ENCODE measurements around the gene AK3.
"Not testable (repeated sequence)": the region's sequence is repeated elsewhere in the genome, so short reads cannot be mapped to it uniquely, and the experiment has no call there.

Gene AK3

DNA sequence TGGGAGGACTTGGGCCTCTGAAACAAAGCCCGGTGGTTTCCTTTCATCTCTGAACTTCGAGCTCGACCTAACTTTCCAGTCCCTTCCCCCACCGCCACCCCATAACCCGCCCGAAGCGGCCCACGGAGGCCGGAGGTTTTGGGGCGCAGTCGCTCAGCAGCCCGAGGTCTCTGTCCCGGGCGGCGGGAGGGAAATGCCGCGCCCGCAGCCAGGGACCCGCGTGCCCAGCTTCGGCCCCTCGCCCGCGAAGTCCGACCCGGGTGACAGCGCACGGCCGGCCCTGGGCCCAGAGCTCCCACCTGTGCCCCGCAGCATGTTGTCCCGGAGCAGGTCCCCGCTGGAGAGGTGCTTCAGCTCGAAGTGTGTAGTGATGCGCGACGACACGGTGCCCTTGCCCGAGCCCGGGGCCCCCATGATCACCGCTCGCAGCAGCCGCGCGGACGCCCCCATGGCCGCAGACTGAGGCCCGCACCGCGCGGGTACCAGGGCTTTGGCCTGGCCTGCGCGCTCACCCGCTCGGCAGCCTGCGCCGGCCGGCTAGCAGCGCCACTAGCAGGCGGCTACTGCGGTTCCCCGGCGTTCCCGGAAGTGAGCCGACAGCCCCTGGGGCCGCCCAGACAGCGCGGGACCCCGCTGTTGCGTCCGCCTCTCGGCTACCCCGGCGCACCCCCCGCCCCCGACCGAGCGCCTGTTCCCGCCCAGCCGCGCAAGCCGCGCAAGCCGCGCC lies at the start of gene AK3:
TSS of gene AK3 (minus strand) at position 565 of the 727 bp plus-strand sequence. CDS start at position 450, 115 bp downstream.
- peak; percentile 87 for DNase-seq (ENCODE audit: low spot score)

GRCh38 chr9:4788703-4789102 lies 47.7 kb upstream of the AK3 start:
- DNase-seq (ENCODE audit: low spot score) = no peak

DNA sequence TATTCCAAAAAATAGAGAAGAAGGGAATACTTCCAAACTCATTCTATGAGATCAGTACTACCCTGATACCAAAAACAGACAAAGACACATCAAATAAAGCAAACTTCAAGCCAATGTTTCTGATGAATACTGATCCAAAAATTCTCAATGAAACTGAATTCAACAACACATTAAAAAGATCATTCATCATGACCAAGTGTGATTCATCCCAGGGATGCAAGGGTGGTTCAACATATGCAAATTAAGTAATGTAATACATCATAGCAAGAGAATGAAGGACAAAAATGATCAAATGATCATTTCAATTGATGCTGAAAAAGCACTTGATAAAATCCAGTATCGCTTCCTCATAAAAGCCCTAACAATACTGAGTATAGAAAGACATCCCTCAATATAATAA lies 46.9 kb upstream of the AK3 start:
- no peak for DNase-seq (ENCODE audit: low spot score)

- DNase-seq (ENCODE audit: low spot score) = no peak
Observed at GRCh38 chr9:4786599-4786998, 45.6 kb upstream of the AK3 start.

DNA sequence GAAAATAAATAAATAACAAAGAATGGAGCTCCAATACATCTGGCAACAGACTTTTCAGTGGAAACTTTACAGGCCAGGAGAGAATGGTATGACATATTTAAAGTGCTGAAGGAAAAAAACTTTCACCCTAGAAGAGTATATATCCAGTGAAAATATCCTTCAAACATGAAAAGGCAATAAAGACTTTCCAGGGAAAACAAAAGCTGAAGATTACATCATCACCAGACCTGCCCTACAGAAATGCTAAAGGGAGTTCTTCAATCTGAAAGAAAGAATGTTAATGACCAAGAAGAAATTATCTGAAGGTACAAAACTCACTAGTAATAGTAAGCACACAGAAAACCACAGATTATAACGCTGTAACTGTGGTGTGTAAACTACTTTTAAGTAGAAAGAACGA lies 43.4 kb upstream of the AK3 start:
- DNase-seq (ENCODE audit: low spot score) = no peak

GRCh38 chr9:4783191-4783590 lies 42.2 kb upstream of the AK3 start:
- DNase-seq (ENCODE audit: low spot score) = not testable (repeated sequence)

DNA sequence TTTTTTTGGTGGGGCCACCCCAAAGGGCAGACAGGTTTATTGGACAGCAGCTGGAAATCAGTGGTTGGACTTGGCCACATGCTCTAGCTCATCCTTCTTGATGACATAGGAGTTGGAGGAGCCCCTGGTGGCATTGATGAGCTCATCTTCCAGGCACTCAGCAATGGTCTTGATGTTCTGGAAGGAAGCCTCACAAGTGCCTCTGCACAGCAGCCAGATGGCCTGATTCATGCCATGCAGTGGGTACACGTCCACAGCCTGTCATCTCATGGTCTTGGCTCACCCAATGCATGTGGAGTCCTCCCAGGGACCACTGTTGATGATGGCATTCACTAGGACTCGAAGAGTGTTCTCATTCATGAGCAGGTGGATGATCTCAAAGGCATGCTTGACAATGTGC lies 40.4 kb upstream of the AK3 start:
- DNase-seq (ENCODE audit: low spot score) = peak; percentile 59

- DNase-seq (ENCODE audit: low spot score) = no peak
Observed at GRCh38 chr9:4780651-4781050, 39.6 kb upstream of the AK3 start.

- DNase-seq (ENCODE audit: low spot score) = not testable (repeated sequence)
Observed at GRCh38 chr9:4774958-4775357, 34.0 kb upstream of the AK3 start.

DNA sequence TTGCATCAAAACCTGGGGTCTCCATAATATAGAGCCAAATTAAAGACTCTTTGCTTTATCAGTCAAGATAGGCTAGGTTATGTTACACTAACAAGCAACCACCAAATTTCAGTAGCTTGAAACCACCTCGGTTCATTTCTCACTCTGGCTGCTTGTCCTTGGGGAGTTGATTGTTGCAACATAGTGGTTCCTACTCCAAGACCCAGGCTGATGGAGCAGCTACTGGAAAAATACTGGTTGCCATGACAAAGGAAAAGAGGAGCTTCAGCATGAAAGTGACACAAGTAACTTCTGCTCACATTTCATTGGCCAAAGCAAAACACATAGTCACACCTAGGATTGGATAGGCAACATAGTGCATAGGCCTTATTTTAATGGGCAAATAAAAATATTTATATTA lies 33.2 kb upstream of the AK3 start:
- no peak for DNase-seq (ENCODE audit: low spot score)

GRCh38 chr9:4771788-4772187 lies 30.8 kb upstream of the AK3 start:
- DNase-seq (ENCODE audit: low spot score) = no peak

DNA sequence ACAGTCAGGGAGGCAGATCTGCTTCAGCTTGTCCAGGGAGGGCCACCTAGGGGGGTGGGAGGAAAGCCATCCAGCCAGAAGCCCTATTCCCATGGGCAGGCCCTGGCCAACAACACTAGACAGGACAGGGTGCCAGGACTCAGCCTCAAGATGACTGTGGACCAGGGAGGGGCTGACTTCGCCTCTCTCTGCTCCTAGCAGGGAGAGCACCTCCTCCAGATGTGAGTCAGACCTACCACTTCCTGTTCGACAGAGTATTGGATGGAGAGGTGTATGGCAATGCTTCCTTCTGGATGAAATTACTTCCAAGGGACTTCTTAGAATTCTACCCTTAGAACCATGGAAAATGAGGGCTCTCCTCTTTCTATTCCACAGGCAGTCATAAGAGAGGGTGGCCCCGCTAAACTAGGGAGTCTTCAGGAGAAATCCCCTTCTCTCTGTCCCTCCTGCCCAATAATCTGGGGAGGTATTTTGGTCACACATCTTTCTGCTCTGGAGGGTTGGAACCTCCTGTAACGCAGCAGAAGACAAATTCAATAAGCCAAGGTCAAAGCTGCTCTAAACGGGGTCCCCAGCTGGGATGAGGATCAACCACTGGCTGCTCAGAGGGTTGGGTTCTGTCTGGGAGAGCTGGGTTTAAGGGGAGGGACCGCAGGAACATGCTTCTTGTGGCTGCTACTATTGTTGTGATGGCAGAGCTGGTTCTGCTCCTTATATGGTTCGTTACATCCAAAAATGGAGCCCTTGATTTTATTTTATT lies 28.5 kb upstream of the AK3 start:
- peak; percentile 77 for DNase-seq (ENCODE audit: low spot score)

DNA sequence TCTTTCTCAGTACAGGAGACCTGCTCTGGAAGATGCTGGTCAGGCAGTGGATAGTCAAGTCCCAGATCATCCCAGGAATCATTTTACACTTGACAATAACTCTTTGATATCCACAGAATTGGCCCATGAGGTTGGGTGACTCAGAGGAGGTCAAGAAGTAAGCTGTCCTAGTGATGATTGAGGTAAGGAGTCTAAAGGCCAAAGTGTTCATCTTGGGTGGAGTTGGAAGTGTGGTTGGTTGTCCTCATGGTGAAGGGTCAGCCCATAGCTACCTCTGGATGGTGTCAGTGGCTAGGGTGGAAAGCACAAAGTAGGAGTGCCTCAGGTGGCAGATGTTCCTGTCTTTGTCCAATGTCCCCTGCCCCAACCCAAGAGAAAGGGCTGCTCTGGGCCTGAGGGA lies 27.7 kb upstream of the AK3 start:
- DNase-seq (ENCODE audit: low spot score) = no peak

DNA sequence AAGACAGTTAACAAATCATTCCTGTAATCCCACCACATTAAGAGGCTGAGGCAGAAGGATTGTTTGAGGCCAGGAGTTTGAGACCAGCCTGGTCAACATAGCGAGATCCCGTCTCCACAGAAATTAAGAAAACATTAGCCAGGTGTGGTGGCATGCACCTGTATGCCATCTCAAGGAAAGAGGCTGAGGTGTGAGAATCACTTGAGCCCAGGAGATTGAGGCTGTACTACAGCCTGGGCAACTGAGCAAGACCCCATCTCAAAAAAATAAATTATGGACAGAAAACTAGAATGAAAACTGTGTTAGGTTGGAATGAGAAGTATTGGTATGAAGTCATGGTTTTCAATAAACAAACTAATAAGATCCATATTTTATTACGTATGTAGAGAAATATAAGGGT lies 23.0 kb upstream of the AK3 start:
- DNase-seq (ENCODE audit: low spot score) = no peak

DNA sequence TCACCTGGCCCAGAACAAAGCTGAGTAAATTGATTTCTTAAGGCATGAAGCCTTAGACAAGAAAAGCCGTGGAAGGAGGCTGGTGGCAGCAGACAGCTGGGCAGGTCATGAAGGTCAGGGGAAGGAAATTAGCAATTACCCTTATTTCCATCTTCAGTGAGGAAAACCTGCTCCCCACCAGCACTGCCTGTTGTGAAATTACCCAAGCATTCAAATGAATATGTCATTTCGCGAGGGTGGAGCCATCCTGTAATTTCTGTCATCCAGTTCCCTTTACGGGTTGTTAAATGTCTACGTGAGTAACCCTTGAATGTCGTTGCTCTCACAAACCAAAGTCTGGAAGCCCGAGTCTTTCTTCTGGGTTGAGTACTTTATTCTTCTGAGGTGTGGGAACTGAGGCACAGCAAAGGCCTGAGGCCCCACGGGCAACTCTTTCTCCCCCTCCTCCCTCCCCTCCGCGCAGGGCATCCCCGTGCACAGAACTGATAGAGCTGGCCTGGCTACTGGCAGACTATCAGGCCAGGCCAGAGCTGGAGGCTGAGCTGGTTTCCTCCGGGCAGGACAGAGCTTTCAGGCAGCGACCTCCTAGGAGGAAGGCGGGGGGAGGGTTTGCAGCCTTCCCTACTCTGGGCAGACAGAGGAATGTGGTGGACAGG lies 22.0 kb upstream of the AK3 start:
- DNase-seq (ENCODE audit: low spot score) = peak; percentile 71

GRCh38 chr9:4762108-4762885 lies 21.3 kb upstream of the AK3 start:
- peak; percentile 84 for DNase-seq (ENCODE audit: low spot score)

- DNase-seq (ENCODE audit: low spot score) = no peak
Observed at GRCh38 chr9:4760122-4760521, 19.1 kb upstream of the AK3 start.

GRCh38 chr9:4756420-4756819 lies 15.4 kb upstream of the AK3 start:
- DNase-seq (ENCODE audit: low spot score) = peak; percentile 57

DNA sequence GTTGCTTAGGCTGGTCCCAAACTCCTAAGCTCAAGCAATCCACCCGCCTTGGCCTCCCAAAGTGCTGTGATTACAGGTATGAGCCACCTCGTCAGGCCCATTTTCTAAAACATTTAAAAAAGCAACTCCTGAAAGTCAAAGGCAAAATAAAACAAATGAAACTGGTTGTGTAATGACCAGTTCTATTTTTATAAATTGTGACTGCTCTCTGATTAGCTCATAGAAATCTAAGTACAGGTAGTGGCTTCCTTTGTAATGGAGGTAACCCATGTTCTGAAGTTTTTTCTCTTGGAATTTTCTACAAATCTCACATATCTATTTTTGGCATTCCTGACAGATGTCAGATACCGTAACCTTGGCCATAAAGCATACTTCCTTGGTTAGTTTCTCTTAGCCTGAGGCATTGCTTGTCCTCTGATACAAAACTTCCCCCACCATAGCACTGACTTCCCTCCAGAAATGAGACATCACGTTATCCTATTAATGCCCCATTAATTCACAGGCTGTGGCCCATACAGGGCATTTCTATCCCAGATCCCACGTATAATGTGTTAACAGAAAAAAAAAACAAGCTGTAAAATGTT lies 14.1 kb upstream of the AK3 start:
- DNase-seq (ENCODE audit: low spot score) = peak; percentile 44

- DNase-seq (ENCODE audit: low spot score) = not testable (repeated sequence)
Observed at GRCh38 chr9:4754530-4754929, 13.5 kb upstream of the AK3 start.

DNA sequence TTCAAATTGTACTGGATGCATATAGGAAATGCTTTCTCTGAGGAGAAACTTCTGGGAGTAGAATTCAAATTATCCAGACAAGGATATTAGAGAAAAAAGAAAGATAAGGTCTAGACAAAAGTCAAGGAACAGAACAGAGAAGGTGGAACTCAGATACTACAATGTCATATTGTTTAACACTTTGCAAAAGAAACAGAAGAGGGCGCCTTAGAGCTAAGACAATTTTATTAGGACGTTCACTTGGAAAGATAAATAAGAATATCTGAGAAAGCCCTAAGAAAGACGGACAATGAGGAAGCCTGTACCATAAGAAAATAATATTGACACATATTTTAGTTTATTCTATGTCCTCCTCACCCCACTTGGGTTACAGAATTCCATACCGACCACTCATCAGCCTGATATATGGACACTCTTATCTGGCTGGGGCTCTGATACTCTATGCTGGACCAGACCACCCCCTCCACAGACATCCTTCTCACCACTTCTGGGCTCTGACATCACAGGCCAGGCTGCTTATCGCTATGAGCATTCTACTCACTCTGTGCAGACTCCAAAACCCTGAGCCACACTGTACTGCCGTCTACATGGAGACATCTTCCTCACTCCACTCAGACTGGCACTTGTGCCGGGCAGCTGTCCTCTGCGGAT lies 9.1 kb upstream of the AK3 start:
- DNase-seq (ENCODE audit: low spot score) = peak; percentile 53

Measured in kidney tubule cell (primary cell).